SK-N-MC (cell line): Measurements from ENCODE around the gene ZNF750.
"Not testable (repeated sequence)": the region's sequence is repeated elsewhere in the genome, so short reads cannot be mapped to it uniquely, and the experiment has no call there.

ENCODE experiments used
- DNase-seq: peaks from one replicate; pipeline ENCODE4 v3.0.0-alpha.2; 2011; ENCODE audit warnings: low read depth, low spot score
- H3K27ac ChIP-seq: fragments of 200-600 bp; sonication (generic); 2 replicates; pipeline ENCODE4 v1.5.1; 2016; ENCODE audit warnings: mixed run types
- H3K36me3 ChIP-seq: fragments of 200-600 bp; sonication (generic); 2 replicates; pipeline ENCODE4 v1.6.1; 2017; ENCODE audit warnings: antibody characterized with exemption, low read length, mixed read lengths; ENCODE audit not compliant: insufficient read depth
- H3K4me3 ChIP-seq: fragments of 200-600 bp; sonication (generic); 2 replicates; pipeline ENCODE4 v1.5.1; 2016
- H3K9ac ChIP-seq: fragments of 200-600 bp; sonication (generic); 2 replicates; pipeline ENCODE4 v1.8.0; 2017; ENCODE audit warnings: mixed run types, mixed read lengths; ENCODE audit not compliant: insufficient read length
- H3K9me3 ChIP-seq: fragments of 200-600 bp; sonication (generic); 2 replicates; pipeline ENCODE4 v1.6.1; 2017; ENCODE audit warnings: low read depth, mild to moderate bottlenecking, antibody characterized with exemption, low read length, moderate library complexity, mixed read lengths
- EZH2 ChIP-seq: fragments of 200-600 bp; sonication (generic); IDR thresholded peaks from one replicate; pipeline ENCODE4 v1.6.1; 2017; ENCODE audit warnings: antibody characterized with exemption
- FOXP2 ChIP-seq: optimal IDR thresholded peaks from 2 replicates; pipeline ENCODE3; 2011; ENCODE audit warnings: mild to moderate bottlenecking, moderate library complexity; ENCODE audit not compliant: insufficient read depth; ENCODE audit errors: extremely low read length, control extremely low read depth
- POLR2AphosphoS5 ChIP-seq: IDR thresholded peaks from 2 replicates; pipeline ENCODE4 v1.6.1; 2012; ENCODE audit warnings: mild to moderate bottlenecking, low read depth, low read length, borderline replicate concordance

The ZNF750 gene

DNA sequence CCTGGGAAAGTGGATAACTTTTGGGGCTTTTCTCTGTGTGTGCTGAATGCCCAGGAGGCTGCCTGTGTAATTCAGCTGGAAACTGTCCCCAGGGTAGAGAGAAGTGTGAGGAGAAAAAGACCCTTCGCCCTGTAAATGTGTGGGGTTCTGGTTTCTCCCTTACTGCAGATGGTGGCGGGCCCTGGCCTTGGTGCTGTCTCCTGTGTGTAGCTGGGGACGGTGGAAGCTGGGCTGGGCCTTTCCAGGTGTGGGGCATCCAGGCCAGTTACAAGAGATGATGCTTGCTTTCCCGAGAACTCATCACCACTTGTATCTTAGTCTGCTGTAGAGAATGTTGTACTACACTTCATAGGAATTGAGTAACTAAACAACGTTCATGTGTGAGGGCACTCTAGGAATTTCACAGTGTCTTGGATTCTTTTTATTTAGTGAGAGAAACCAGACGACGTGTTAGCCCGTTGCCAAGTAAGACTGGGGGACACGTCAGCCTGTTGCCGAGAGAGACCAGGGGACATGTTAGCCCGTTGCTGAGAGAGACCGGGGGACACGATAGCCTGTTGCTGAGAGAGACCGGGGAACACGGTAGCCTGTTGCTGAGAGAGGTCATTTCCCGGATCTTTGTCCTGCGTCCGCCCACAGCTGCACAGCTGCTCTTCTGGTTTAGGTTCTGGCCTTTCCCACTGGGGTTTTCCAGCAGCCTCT is 44.9 kb downstream of the ZNF750 start:
- Histone ChIP-seq H3K36me3 (peaks cover 7% of the 10 kb centered on the region; the same call in 1 of the 2 replicates), H3K4me3 (peak overlapping the region; percentile 21; the same call in 1 of the 2 replicates), H3K9me3 (no peaks in the 10 kb centered on the region), H3K9ac (no peak overlapping the region), H3K27ac (peak overlapping the region; percentile 60)
- no peak for DNase-seq
- TF ChIP-seq EZH2 (no peak), FOXP2 (no peak), POLR2AphosphoS5 (no peak)

- DNase-seq, result no peak
- no peak overlapping the region for H3K9ac ChIP-seq
- TF ChIP-seq FOXP2, result no peak
- no peak for TF ChIP-seq POLR2AphosphoS5
- no peak for TF ChIP-seq EZH2
- peaks cover 7% of the 10 kb centered on the region; the same call in 1 of the 2 replicates for H3K36me3 ChIP-seq
- H3K4me3 ChIP-seq, result peak overlapping the region; percentile 21
- no peaks in the 10 kb centered on the region for H3K9me3 ChIP-seq
- H3K27ac ChIP-seq, result peak overlapping the region; percentile 72
Measured at GRCh38 chr17:82793974-82794630, 45.7 kb downstream of the ZNF750 start.

DNA sequence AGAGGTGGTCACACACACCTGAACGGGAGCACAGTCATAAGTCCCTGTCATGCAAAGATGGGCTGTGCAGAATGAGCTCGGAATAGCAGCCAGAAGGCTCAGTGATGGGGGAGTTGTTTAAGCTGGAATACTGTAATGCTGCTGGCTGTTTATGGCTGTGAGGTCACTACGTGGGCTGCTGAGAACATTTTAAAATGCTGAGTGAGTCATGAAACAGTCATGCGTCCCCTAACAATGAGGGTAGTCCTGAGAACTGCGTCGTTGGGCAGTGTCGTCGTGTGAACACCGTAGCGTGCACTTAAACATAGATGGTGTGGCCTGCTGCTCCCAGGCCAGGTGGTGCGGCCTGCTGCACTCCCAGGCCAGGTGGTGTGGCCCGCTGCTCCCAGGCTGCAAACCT is 48.3 kb downstream of the ZNF750 start:
- Histone ChIP-seq H3K36me3 (peaks cover 2% of the 10 kb centered on the region; the same call in 1 of the 2 replicates), H3K27ac (no peak overlapping the region), H3K9me3 (no peaks in the 10 kb centered on the region), H3K4me3 (no peak overlapping the region), H3K9ac (no peak overlapping the region)
- TF ChIP-seq POLR2AphosphoS5, result no peak
- no peak for TF ChIP-seq FOXP2
- DNase-seq, result no peak

DNA sequence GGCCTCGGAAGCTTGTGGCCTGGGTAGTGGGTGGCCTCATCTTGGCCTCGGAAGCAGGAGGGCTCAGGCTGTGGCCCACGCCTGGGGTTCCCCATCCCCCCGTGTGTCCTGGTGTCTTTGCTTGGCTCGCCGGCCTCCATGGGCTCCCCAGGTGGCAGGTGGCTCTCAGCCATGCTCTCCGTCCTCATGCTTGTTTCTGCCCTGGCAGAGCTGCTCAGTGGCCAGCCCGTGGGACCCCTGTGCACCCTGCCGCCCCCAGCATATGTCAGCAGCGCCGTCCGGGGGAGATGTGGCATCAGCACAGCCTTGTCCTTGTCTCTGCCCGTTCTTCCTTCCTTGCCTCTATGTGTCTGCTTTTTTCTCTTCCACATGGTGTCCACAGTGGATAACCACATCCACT is 49.4 kb downstream of the ZNF750 start:
- Histone ChIP-seq H3K9me3 (no peaks in the 10 kb centered on the region), H3K9ac (no peak overlapping the region), H3K4me3 (no peak overlapping the region), H3K27ac (no peak overlapping the region), H3K36me3 (peaks cover 2% of the 10 kb centered on the region; the same call in 1 of the 2 replicates)
- TF ChIP-seq EZH2 (no peak), FOXP2 (no peak), POLR2AphosphoS5 (no peak)
- no peak for DNase-seq

DNA sequence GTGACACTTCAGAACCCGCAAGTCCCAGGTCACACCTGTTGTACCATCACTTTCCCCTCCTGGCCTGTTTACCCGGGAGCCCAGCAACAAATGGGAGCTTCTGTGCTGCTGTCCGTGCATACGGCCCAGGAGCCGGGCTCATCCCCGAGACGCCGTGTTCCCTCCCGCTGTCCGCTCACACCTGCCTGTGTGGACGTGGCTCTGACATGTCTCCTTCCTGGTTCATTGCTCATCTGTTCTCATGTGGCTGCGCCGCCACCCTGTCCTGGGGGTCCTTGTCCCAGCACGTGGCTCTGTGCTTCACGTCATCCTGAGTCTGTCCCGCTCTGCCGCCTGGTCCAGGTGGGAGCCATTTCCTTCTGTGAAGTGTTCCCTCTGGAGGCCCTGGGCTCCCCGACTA is 50.0 kb downstream of the ZNF750 start:
- Histone ChIP-seq H3K4me3 (no peak overlapping the region), H3K9ac (no peak overlapping the region), H3K9me3 (no peaks in the 10 kb centered on the region), H3K27ac (no peak overlapping the region), H3K36me3 (0 out of 2 replicates have a peak, but pooled peaks cover 2% of the 10 kb centered on the region)
- DNase-seq, result no peak
- TF ChIP-seq FOXP2 (no peak), POLR2AphosphoS5 (no peak), EZH2 (no peak)

DNA sequence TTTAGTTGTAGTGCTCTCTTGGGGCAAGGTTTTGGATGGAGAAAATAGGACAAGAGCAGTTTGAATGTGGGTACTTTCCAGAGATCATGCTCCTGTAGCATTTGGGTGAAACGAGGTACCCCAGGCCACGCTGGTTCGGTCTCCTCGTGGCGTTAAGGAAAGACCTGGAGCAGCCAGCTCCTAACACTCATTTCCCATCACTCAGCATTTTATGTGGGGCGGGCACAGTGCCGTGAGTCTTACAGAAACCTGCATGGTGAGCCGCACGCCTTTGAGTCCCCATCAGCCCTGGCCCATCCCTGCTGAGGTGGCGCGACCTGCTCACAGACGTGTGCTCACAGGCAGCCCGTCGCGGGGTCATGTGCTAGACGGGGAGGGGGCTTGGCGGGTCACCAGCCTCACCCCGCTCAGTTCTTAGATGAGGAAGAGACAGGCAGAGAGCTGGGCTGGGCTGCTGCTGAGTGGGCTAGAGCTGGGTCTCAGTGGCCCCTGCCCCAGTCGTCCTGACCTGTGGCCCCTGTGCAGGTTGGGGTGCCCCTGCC is 50.7 kb downstream of the ZNF750 start:
- H3K9me3 ChIP-seq, result no peaks in the 10 kb centered on the region
- no peaks in the 10 kb centered on the region for H3K36me3 ChIP-seq
- DNase-seq, result no peak
- no peak overlapping the region for H3K9ac ChIP-seq
- no peak overlapping the region for H3K27ac ChIP-seq
- no peak for TF ChIP-seq FOXP2
- TF ChIP-seq EZH2, result no peak
- TF ChIP-seq POLR2AphosphoS5, result no peak
- no peak overlapping the region for H3K4me3 ChIP-seq

DNA sequence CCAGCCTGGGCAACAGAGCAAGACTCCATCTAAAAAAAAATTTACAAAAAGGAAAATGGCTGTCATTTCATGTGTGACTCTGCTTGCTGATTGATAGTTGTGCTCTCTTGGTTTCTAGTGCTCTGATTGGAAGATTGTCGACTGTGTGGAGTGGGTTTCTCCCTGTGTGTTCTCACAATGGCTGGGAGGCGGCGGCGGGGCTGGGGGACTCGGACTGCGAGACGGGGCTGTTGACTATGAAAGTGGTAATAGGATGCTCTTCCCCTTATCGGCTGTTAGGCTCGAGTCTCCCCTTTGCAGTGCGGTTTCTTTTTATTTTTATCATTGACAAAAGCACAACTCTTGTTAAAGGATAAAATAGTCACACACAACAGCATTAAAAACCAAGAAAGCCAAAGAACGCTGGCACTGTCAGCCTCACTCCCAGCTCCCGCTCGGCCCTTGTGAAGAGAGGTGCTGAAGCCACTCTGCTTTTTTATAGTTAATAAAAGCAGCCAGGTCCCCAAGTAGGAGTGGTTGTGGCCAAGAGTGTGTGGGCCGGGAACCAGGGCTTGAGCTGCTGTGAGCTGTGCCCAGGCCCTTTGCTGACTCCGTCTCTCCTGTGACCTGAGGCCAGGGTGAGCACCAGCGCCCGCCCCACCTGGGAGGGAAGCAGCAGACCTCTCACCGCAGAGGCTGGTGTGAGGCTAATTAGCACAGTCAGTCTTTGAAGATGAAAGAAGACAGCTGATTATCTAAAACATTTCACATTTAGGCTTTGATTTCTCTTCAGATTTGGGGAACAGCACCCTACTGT is 51.4 kb downstream of the ZNF750 start:
- Histone ChIP-seq H3K4me3 (no peak overlapping the region), H3K27ac (no peak overlapping the region), H3K36me3 (peaks cover 4% of the 10 kb centered on the region; the same call in 1 of the 2 replicates), H3K9me3 (no peaks in the 10 kb centered on the region), H3K9ac (no peak overlapping the region)
- DNase-seq, result no peak
- TF ChIP-seq FOXP2, result no peak
- TF ChIP-seq POLR2AphosphoS5, result no peak

GRCh38 chr17:82787081-82787848 is 52.6 kb downstream of the ZNF750 start:
- no peak for DNase-seq
- TF ChIP-seq EZH2 (no peak), FOXP2 (no peak), POLR2AphosphoS5 (no peak)
- no peaks in the 10 kb centered on the region for H3K9me3 ChIP-seq
- H3K27ac ChIP-seq, result no peak overlapping the region
- peaks cover 14% of the 10 kb centered on the region for H3K36me3 ChIP-seq
- H3K9ac ChIP-seq, result no peak overlapping the region
- no peak overlapping the region for H3K4me3 ChIP-seq

DNA sequence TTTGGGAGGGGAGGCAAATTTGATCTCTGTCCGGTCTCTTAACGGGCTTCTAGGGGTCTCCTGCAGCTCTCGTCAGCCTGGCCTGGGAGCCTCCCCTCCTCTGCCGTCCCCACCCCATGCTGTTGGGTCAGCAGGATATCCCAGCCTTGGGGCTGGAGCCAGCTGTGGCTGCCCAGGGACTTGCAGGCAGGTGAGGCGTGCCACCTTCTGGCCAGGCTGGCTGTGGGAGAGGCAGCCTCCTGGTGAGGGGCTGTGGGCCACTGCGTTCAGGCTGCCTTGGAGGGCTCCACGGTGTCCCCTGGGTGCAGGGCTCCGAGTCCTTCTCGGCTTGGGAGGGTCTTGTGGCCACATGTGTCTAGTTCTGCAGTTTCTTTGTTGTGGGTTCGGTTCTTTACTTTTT is 53.4 kb downstream of the ZNF750 start:
- Histone ChIP-seq H3K9ac (no peak overlapping the region), H3K27ac (no peak overlapping the region), H3K4me3 (no peak overlapping the region), H3K36me3 (peaks cover 17% of the 10 kb centered on the region), H3K9me3 (no peaks in the 10 kb centered on the region)
- no peak for DNase-seq
- TF ChIP-seq EZH2 (no peak), FOXP2 (no peak), POLR2AphosphoS5 (no peak)

GRCh38 chr17:82785581-82785980 is 54.2 kb downstream of the ZNF750 start:
- not testable (repeated sequence) for H3K9ac ChIP-seq, H3K27ac ChIP-seq, H3K9me3 ChIP-seq, DNase-seq, H3K4me3 ChIP-seq
- H3K36me3 ChIP-seq, result peaks cover 17% of the 10 kb centered on the region
